HCT116 (cell line): ENCODE data around the gene GJB6. TPM values are rescaled to one million over a fixed set of nuclear protein-coding genes. Genes with fewer than 3 reads are reported as not detected.

Experiments used
- ATAC-seq: fragments of 200-7000 bp; cut with Tn5 transposase; 2 replicates; pipeline ENCODE4 v1.9.1; 2020; ENCODE audit warnings: mild to moderate bottlenecking, moderate library complexity
- BruUV-seq: library from RNA; stranded (reverse); fragments of 400-500 nt; replicated peaks from 2 replicates; lab custom pipeline; 2021; lab: Mats Ljungman, UMichigan
- CTCF ChIA-PET: fragments of 300-600 bp; sonication (Branson Sonifier 250); formaldehyde crosslinking; loops from one replicate; lab custom pipeline; 2021; ENCODE audit warnings: antibody characterized with exemption; lab: Charles Lee
- POLR2A ChIA-PET: fragments of 300-600, 350-600 bp; sonication (Branson Sonifier 250); formaldehyde crosslinking; loops from one replicate; lab custom pipeline; 2021; ENCODE audit warnings: antibody characterized with exemption; lab: Charles Lee
- RAD21 ChIA-PET, 2 experiments: fragments of 300-600 bp; sonication (Branson Sonifier 250); formaldehyde crosslinking; loops; one replicate each; lab custom pipeline; 2023; ENCODE audit warnings: low total read pairs in 2 of 2; ENCODE audit not compliant: uncharacterized antibody in 2 of 2, unreplicated experiment in 2 of 2, low non-redundant PET in 1 of 2; lab: Charles Lee
- DNase-seq: peaks from one replicate; pipeline ENCODE4 v3.0.0-alpha.2; 2010; ENCODE audit warnings: low read depth, low spot score
- H2AFZ ChIP-seq: fragments of 200-600 bp; shearing (Covaris generic), sonication (generic); 2 replicates; pipeline ENCODE4 v1.6.1; 2017; ENCODE audit warnings: low read depth, mixed run types, mixed read lengths, antibody characterized with exemption, low read length; ENCODE audit not compliant: poor library complexity, severe bottlenecking
- H3K27ac ChIP-seq: 2 replicates; pipeline ENCODE4 v1.5.1; 2012; ENCODE audit warnings: low read depth, low read length
- H3K27me3 ChIP-seq: fragments of 200-600 bp; sonication (generic); 2 replicates; pipeline ENCODE4 v1.6.1; 2016; ENCODE audit warnings: mixed run types, low read length, mixed read lengths; ENCODE audit not compliant: insufficient read depth
- H3K36me3 ChIP-seq, 2 experiments: fragments of 200-500 bp in 1 of 2; fragments of 200-600 bp in 1 of 2; sonication (Bioruptor generic) in 1 of 2; sonication (generic) in 1 of 2; 2 replicates each; pipeline versions ENCODE4 v1.5.1 to v1.6.1; 2014 to 2016; ENCODE audit warnings: low read length in 2 of 2, inconsistent platforms in 1 of 2, mixed read lengths in 1 of 2, mixed run types in 1 of 2; ENCODE audit not compliant: insufficient read depth in 2 of 2, control insufficient read depth in 1 of 2
- H3K4me1 ChIP-seq, 2 experiments: fragments of 200-600 bp in 1 of 2; sonication (generic) in 1 of 2; 2 replicates each; pipeline versions ENCODE4 v1.5.1 to v1.6.1; 2012 to 2017; ENCODE audit warnings: low read length in 2 of 2, inconsistent platforms in 1 of 2, mild to moderate bottlenecking in 1 of 2, mixed read lengths in 1 of 2, mixed run types in 1 of 2, moderate library complexity in 1 of 2; ENCODE audit not compliant: insufficient read depth in 2 of 2, control insufficient read depth in 1 of 2
- H3K4me2 ChIP-seq: fragments of 200-600 bp; sonication (generic); 2 replicates; pipeline ENCODE4 v1.6.1; 2017; ENCODE audit warnings: mixed run types, low read length, mixed read lengths
- H3K4me3 ChIP-seq, 2 experiments: fragments of 200-600 bp in 1 of 2; sonication (generic) in 1 of 2; replicated peaks in 1 of 2; 2 replicates each; pipeline ENCODE4 v1.5.1; 2011 to 2016; ENCODE audit warnings: low read length in 2 of 2, control low read depth in 1 of 2, low read depth in 1 of 2, mild to moderate bottlenecking in 1 of 2, mixed read lengths in 1 of 2, mixed run types in 1 of 2
- H3K79me2 ChIP-seq: fragments of 200-600 bp; sonication (generic); 2 replicates; pipeline ENCODE4 v1.6.1; 2017; ENCODE audit warnings: mild to moderate bottlenecking, mixed run types, low read length, moderate library complexity, mixed read lengths; ENCODE audit not compliant: insufficient read depth
- H3K9ac ChIP-seq: fragments of 200-600 bp; sonication (generic); 2 replicates; pipeline ENCODE4 v1.6.1; 2016; ENCODE audit warnings: low read length, mixed read lengths
- H3K9me2 ChIP-seq: fragments of 200-600 bp; sonication (generic), shearing (Covaris generic); 2 replicates; pipeline ENCODE4 v1.6.1; 2017; ENCODE audit warnings: mixed run types, mild to moderate bottlenecking, moderate library complexity; ENCODE audit not compliant: insufficient read depth
- H3K9me3 ChIP-seq, 2 experiments: fragments of 200-500 bp in 1 of 2; fragments of 200-600 bp in 1 of 2; sonication (Bioruptor generic) in 1 of 2; sonication (generic) in 1 of 2; 2 replicates each; pipeline ENCODE4 v1.6.1; 2014 to 2017; ENCODE audit warnings: low read length in 2 of 2, mixed read lengths in 2 of 2, inconsistent platforms in 1 of 2, low read depth in 1 of 2, mild to moderate bottlenecking in 1 of 2, mixed run types in 1 of 2, moderate library complexity in 1 of 2; ENCODE audit not compliant: control insufficient read depth in 1 of 2, insufficient read depth in 1 of 2
- H4K20me1 ChIP-seq: fragments of 200-600 bp; sonication (generic), shearing (Covaris generic); 2 replicates; pipeline ENCODE4 v1.6.1; 2017; ENCODE audit warnings: mixed run types, mild to moderate bottlenecking, moderate library complexity; ENCODE audit not compliant: insufficient read depth
- CEBPB ChIP-seq: IDR thresholded peaks from 2 replicates; pipeline ENCODE4 v1.6.1; 2012; ENCODE audit warnings: low read depth
- EZH2 ChIP-seq: fragments of 200-600 bp; sonication (generic); IDR thresholded peaks from 2 replicates; pipeline ENCODE4 v1.6.1; 2017; ENCODE audit warnings: antibody characterized with exemption, mixed run types
- EZH2phosphoT487 ChIP-seq: fragments of 200-600 bp; IDR thresholded peaks from 2 replicates; pipeline ENCODE4 v1.6.1; 2018; ENCODE audit warnings: antibody characterized with exemption, borderline replicate concordance
- FOSL1 ChIP-seq: IDR thresholded peaks from 2 replicates; pipeline ENCODE4 v1.6.1; 2012; ENCODE audit warnings: low read depth
- MAX ChIP-seq: IDR thresholded peaks from 2 replicates; pipeline ENCODE4 v1.6.1; 2012
- POLR2A ChIP-seq: IDR thresholded peaks from 2 replicates; pipeline ENCODE4 v1.7.0; 2011; ENCODE audit warnings: borderline replicate concordance; ENCODE audit not compliant: insufficient read depth, insufficient read length; ENCODE audit errors: extremely low read depth
- POLR2AphosphoS5 ChIP-seq: IDR thresholded peaks from 2 replicates; pipeline ENCODE4 v1.6.1; 2011; ENCODE audit warnings: mild to moderate bottlenecking, low read depth, low read length, moderate library complexity
- SIN3A ChIP-seq: IDR thresholded peaks from 2 replicates; pipeline ENCODE4 v1.6.1; 2012; ENCODE audit warnings: low read depth
- SP1 ChIP-seq: IDR thresholded peaks from 2 replicates; pipeline ENCODE4 v1.6.1; 2012; ENCODE audit warnings: low read depth
- TCF7L2 ChIP-seq: IDR thresholded peaks from 2 replicates; pipeline ENCODE4 v1.7.0; 2011; ENCODE audit warnings: borderline replicate concordance, inconsistent platforms; ENCODE audit not compliant: insufficient read depth, insufficient read length; ENCODE audit errors: extremely low read depth
- ZNF274 ChIP-seq: fragments of 200-500 bp; sonication (Bioruptor generic); IDR thresholded peaks from 2 replicates; pipeline ENCODE4 v1.6.1; 2014; ENCODE audit warnings: mild to moderate bottlenecking, low read depth, low read length, inconsistent platforms
- intact Hi-C: fragments of 100-400 bp; cut with micrococcal nuclease; formaldehyde crosslinking; loops from 2 replicates; pipeline ENCODE4 v1.10.0; 2022
- total RNA-seq: library from RNA; stranded (reverse); gene quantifications from one replicate; pipeline ENCODE4 v1.2.1, GENCODE V29; 2021; ENCODE audit not compliant: unreplicated experiment
- TF ChIP-seq, protein P1 (sequence below): IDR thresholded peaks from 2 replicates; pipeline ENCODE4 v1.6.1; 2012; ENCODE audit warnings: low read depth
- TF ChIP-seq, protein P2 (sequence below): IDR thresholded peaks from 2 replicates; pipeline ENCODE4 v1.6.1; 2012

The GJB6 gene
- total RNA-seq, 1 experiment from 2014 or later: not detected

GRCh38 chr13:20247963-20248362, 15.8 kb upstream of the GJB6 start:
- no peak overlapping the region for H3K9ac ChIP-seq
- BruUV-seq: no TSS peak
- no peak for DNase-seq
- no peak for ATAC-seq
- no peaks in the 10 kb centered on the region for H3K27me3 ChIP-seq
- RAD21 ChIA-PET: no interaction called here
- no peaks in the 10 kb centered on the region for H3K9me3 ChIP-seq
- TF ChIP-seq, protein P1, sequence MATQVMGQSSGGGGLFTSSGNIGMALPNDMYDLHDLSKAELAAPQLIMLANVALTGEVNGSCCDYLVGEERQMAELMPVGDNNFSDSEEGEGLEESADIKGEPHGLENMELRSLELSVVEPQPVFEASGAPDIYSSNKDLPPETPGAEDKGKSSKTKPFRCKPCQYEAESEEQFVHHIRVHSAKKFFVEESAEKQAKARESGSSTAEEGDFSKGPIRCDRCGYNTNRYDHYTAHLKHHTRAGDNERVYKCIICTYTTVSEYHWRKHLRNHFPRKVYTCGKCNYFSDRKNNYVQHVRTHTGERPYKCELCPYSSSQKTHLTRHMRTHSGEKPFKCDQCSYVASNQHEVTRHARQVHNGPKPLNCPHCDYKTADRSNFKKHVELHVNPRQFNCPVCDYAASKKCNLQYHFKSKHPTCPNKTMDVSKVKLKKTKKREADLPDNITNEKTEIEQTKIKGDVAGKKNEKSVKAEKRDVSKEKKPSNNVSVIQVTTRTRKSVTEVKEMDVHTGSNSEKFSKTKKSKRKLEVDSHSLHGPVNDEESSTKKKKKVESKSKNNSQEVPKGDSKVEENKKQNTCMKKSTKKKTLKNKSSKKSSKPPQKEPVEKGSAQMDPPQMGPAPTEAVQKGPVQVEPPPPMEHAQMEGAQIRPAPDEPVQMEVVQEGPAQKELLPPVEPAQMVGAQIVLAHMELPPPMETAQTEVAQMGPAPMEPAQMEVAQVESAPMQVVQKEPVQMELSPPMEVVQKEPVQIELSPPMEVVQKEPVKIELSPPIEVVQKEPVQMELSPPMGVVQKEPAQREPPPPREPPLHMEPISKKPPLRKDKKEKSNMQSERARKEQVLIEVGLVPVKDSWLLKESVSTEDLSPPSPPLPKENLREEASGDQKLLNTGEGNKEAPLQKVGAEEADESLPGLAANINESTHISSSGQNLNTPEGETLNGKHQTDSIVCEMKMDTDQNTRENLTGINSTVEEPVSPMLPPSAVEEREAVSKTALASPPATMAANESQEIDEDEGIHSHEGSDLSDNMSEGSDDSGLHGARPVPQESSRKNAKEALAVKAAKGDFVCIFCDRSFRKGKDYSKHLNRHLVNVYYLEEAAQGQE: no peak
- no peak for TF ChIP-seq TCF7L2
- no peak for TF ChIP-seq CEBPB
- TF ChIP-seq MAX: no peak
- TF ChIP-seq ZNF274: no peak
- no peak for TF ChIP-seq SP1
- TF ChIP-seq EZH2phosphoT487: no peak
- TF ChIP-seq, protein P2, sequence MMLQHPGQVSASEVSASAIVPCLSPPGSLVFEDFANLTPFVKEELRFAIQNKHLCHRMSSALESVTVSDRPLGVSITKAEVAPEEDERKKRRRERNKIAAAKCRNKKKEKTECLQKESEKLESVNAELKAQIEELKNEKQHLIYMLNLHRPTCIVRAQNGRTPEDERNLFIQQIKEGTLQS: no peak
- TF ChIP-seq POLR2AphosphoS5: no peak
- TF ChIP-seq FOSL1: no peak
- no peak for TF ChIP-seq EZH2
- TF ChIP-seq SIN3A: no peak
- no peak for TF ChIP-seq POLR2A
- no peaks in the 10 kb centered on the region for H3K79me2 ChIP-seq
- H4K20me1 ChIP-seq: no peaks in the 10 kb centered on the region
- POLR2A ChIA-PET: no interaction called here
- no peaks in the 10 kb centered on the region for H3K9me2 ChIP-seq
- H3K36me3 ChIP-seq: no peaks in the 10 kb centered on the region
- no peaks in the 10 kb centered on the region for H3K4me1 ChIP-seq
- H3K4me3 ChIP-seq: no peak overlapping the region
- no peak overlapping the region for H3K4me2 ChIP-seq
- CTCF ChIA-PET: no interaction called here
- H3K27ac ChIP-seq: no peak overlapping the region
- no peak overlapping the region for H2AFZ ChIP-seq
- intact Hi-C loops: no loop called here
